Measurements from ENCODE around the gene EPYC.

The EPYC gene

GRCh38 chr12:90954428-90954827 is 50.3 kb downstream of the EPYC start:
- DNase-seq (ENCODE audit: low read depth), result no peak

- no peak for DNase-seq (ENCODE audit: low read depth)
Measured at GRCh38 chr12:90953956-90954421, 50.8 kb downstream of the EPYC start.

DNA sequence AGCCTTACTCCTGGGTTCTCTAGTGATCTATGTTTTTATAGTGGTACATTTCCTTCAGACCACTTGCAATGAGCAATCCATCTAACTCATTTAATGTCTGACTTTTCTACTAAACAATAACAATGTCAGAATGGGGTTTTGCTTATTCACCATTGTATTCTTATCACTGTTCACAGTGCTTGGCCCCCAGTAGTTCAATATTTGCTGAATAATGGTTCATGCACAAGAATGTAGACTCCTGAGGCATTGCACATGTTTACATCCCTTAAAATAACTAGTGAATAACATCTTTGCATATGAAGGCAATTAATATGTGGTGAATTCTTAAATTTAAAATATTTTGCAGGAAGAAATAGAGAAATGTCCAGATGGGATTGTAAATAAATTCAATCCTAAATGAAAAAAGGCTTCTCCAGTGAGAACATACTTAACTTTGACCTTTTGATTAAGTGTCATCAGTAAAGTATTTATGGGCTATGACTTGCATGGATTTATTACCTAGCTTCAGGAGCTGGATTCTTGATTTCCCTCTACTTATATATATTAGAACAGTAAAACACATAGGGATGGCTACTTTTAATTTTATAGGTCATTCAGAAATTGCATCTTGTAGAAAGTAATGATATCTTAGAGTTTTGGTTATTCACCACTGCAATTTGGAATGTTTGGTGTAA is 53.2 kb downstream of the EPYC start:
- DNase-seq (ENCODE audit: low read depth), result no peak

DNA sequence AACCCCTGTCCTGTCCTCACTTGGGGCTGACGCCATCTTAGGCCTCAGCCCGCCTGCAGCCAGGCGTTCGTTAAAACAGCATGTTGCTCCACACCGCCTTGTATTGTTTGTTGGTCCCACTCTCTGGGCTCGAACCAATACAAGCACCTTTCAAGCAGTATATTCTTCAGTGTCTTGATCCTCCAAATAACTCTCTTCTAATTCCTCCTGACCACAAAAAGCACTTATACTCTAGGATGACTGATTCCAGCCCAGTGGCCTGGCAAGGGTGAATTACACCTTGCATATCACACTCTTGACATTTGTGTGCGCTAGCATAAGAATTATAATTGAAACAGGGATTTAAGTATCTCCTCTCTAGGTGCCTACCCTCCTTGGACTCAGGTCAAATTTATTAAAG is 56.9 kb downstream of the EPYC start:
- no peak for DNase-seq (ENCODE audit: low read depth)

GRCh38 chr12:90945070-90945649 is 59.6 kb downstream of the EPYC start:
- DNase-seq (ENCODE audit: low read depth), result no peak

DNA sequence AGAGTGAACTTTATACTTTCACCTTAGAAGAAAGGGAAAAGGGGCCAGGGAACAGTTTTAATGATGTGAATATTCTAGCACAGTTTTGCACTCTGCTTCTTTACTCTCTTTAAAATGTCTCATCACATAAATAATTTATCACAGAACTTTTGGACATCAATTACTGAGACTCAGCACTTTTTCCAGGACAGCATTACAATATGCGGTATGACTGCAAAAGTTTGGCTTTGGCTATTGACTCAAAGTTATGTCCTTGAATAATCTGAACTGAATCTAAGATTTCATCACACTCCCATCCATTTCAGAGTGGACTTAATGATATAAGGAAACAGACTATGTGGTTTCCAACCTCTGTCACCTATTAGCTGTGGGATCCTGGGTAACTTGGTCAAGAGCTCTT is 61.5 kb downstream of the EPYC start:
- DNase-seq (ENCODE audit: low read depth), result no peak

DNA sequence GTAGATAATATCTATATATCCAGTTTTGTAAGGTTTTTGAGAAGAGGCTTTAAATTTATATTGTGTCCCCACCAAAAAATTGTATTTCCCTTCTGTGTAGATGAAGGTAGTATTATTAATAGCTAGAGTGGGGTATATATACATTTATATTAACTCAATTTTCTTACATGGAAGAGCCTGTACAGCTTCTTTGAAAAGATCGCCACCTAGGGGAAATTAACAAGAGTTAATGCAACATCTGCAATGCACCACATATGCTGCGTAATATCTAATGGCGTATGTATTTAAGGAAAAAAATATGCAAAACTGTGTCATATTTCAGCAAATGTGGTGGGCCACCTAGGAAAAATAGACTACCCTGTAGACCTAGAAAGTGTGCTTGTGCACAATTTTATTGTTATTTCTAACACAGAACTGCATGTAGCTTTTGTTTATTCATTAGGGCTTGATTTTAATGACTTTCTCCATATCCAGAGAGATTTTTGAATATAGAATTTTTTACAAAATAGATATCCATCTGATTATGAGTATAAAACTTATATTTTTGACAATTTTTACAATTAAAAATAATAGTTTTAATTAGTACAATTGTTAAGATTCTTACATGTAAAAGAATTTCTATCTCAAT is 63.8 kb downstream of the EPYC start:
- DNase-seq (ENCODE audit: low read depth), result no peak

DNA sequence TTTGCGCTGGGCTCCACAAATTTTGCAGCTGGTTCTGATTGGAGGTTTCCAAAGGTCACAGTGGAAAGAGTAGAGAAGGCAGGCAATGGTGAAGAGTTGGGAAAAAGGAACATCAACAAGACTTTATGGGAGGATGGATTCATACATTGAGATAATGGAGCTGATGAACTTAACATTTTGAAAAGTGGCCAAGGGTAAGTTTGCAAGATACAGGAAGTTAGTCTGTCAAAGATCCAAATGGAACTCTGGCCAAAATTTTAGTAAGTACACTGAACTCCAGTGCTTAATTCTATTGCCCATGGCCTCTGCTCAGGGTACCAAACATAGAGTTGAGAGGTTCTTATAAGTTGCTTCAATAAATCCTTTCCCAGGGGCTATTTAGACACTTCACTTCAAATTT is 65.4 kb downstream of the EPYC start:
- DNase-seq (ENCODE audit: low read depth), result no peak

DNA sequence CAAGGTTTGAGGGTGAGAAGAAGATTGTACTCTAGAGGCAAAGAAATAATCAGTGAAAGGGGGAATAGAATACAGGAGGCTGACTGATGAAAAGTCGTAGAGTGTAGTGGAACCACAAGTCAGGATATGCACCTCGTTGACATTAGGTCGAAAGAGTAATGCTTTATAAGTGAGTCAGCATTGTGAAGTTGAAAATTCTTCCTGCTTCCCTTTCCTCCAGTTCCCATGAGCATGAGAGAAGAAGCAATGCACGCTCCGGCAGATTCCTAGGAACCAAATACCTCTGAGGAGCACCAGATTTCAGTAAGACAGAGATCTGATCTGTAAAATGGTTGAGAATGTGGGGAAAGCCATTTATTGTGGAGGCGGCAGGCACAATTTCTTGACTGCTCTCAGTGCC is 66.3 kb downstream of the EPYC start:
- no peak for DNase-seq (ENCODE audit: low read depth)

GRCh38 chr12:90937651-90938050 is 67.1 kb downstream of the EPYC start:
- DNase-seq (ENCODE audit: low read depth), result no peak

DNA sequence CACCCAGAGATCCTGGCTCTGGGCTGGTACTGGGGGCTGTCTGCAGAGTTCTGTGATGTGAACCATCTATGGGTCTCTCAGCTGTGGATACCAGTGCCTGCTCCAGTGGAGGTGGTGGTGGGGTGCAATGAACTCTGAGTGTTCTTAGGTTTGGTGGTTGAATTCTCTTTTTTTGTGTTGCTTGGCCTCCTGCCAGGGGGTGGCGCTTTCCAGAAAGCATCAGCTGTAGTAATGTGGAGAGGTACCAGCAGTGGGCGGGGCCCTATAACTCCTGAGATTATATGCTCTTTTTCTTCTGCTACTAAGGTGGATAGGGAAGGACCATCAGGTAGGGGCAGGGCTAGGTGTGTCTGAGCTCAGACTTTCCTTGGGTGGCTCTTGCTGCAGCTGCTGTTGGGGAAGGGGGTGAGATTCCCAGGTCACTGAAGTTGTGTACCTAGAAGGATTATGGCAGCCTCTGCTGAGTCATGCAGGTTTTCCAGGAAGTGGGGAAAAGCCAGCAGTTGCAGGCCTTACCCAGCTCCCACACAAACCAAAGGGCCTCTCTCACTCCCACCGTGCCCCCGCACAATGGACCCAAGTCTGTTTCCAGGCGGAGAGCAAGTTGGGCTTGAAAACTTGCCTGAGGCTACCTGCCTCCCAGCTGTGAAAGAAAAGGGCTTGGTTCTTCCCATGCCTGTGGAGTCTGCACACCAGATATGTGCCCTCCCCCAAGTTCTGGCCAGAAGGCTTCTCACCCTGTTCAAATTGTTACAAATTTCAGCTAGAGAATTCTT is 68.4 kb downstream of the EPYC start:
- no peak for DNase-seq (ENCODE audit: low read depth)

GRCh38 chr12:90925562-90925961 is 79.2 kb downstream of the EPYC start:
- DNase-seq (ENCODE audit: low read depth), result no peak

GRCh38 chr12:90924406-90924805 is 80.4 kb downstream of the EPYC start:
- no peak for DNase-seq (ENCODE audit: low read depth)

GRCh38 chr12:90922145-90922627 is 82.6 kb downstream of the EPYC start:
- DNase-seq (ENCODE audit: low read depth), result no peak

- no peak for DNase-seq (ENCODE audit: low read depth)
Measured at GRCh38 chr12:90921536-90921935, 83.2 kb downstream of the EPYC start.

DNA sequence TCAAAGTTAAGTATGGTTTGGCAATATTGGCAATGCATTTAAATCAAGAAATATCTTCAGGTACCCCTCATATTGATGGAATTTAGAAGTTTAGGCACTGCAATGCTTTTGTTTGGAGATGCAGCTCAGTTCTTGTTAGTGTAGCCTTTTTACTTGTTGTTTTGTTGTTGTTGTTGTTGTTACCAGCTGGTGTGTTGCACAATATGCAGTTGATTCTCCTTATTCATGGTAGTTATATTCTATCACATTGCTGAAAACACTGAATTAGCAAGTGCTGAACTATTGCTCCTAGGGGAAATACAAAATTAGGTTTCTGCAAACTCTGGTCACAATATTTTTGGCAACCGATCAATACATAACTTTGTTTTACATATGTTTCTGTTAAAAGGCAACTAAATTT is 84.5 kb downstream of the EPYC start:
- no peak for DNase-seq (ENCODE audit: low read depth)

GRCh38 chr12:90917431-90917830 is 87.3 kb downstream of the EPYC start:
- DNase-seq (ENCODE audit: low read depth), result no peak

DNA sequence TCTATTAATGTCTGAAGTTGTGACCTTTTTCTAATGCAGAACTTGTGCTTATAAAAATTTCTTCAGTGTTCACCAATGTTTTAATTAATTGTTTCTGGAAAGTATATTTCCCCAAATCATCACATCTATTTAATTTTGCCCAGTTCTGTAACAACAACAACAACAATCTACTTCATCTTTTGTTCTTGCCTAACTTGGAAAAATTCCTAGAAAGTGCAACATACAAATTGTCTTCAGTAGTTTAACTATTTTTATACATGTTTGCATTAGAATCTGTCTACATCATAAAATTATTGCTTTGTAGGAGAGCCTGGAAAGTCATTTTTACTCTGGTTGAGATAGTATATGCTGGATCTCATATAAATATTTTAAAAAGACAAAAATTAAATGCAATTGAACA is 88.3 kb downstream of the EPYC start:
- DNase-seq (ENCODE audit: low read depth), result no peak

DNA sequence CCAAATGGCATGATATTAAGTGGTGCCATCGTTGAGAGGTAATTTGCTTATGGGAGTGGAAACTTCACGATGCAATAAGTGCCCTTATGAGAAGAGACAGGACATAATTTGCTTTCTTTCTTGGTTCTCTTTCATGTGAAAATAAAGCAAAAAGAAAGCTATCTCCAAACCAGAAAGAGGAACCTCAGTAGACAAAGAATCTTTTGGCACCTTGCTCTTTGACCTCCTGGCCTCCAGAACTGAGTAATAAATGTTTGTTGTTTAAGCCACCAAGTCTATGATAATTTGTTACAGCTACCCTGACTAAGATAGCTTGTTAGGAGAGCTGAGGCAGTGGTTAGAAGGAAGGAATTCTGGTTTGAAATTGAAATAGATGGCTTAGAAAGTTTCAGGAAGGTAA is 89.4 kb downstream of the EPYC start:
- no peak for DNase-seq (ENCODE audit: low read depth)

Measured in activated T-cell treated with anti-CD3 and anti-CD28 coated beads for 1 hour (primary cell).